Measurements from ENCODE around the gene IP6K3.

IP6K3 gene

GRCh38 chr6:33693186-33694105 lies 53.3 kb downstream of the IP6K3 start:
- DNase-seq = peak in 1 of 56 donors; percentile 9

DNA sequence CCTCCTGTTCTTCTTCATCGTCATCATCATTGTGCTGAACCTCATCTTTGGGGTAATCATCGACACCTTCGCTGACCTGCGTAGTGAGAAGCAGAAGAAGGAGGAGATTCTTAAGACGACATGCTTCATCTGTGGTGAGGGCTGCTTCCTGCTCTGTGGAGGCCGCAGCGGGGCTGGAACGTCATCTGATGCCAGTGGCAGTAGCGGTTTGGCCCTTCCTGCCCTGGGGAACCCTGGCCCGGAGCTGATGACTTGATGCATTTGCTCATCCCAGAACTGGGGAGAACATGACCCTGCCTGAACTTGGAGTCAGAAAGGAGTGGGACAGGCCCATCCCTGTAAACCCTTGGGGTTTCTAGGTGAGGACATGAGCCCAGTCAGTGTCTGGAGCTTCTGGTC lies 53.9 kb downstream of the IP6K3 start:
- no peak for DNase-seq

- DNase-seq = no peak
Observed at GRCh38 chr6:33692078-33692759, 54.5 kb downstream of the IP6K3 start.

DNA sequence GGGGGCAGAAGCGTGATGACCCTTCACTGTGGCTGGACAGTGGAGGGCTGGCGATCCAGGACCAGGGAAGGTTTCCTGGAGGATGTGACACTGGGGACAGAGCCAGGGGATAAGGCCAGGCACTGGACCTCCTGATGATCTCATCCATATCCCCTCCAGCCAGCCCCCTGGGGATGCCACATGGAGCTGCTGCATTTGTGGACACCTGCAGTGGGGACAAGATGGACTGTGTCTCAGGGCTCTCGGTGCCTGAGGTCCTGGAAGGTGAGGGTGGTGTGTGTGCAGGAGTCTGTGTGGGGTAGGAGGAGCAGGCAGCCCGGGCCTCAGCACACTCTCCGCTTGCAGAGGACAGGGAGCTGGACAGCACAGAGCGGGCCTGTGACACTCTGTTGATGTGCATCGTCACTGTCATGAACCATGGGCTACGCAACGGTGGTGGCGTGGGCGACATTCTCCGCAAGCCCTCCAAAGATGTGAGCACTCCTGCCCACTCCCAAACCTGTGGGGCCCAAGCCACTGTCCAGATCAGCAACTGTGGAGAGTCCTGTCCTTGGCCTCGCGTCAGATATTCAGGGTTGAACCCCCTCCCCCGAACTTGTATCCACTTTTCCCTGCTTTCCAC lies 55.1 kb downstream of the IP6K3 start:
- no peak for DNase-seq

- DNase-seq = no peak
Observed at GRCh38 chr6:33690766-33691165, 55.9 kb downstream of the IP6K3 start.

GRCh38 chr6:33689879-33690278 lies 56.8 kb downstream of the IP6K3 start:
- no peak for DNase-seq

- peak in 2 of 56 donors; percentile 11 to 18 for DNase-seq
Observed at GRCh38 chr6:33689148-33689494, 57.6 kb downstream of the IP6K3 start.

DNA sequence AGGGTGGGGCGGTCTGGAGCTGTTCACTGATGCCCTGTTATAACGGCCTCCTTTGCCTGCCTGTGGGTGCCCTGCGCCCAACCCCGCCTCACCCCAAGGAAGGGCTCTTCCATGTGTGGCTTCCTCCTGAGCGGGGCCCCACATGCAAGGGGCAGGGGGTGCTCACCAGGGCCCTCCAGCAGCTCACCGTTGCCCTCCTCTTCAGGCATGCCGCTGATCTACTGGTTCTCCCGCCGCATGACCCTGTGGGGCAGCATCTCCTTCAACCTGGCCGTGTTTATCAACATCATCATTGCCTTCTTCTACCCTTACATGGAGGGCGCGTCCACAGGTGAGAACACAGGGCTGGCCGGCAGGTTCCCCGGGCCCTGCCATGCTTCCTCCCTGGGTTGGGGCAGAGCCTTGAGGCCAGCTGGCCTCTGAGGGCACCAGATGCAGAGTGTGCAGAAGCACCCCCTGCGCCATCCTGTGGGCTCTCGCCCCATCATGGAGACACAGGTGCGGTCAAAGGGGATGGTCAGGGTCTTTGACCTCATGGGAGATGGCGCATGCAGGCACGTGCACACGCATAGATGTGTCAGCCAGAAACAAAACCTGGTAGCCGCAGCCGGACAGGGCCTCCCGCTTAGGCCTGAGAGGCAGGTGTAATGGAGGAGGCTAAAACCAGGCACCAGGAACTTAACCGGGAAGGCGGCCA lies 58.1 kb downstream of the IP6K3 start:
- no peak for DNase-seq

DNA sequence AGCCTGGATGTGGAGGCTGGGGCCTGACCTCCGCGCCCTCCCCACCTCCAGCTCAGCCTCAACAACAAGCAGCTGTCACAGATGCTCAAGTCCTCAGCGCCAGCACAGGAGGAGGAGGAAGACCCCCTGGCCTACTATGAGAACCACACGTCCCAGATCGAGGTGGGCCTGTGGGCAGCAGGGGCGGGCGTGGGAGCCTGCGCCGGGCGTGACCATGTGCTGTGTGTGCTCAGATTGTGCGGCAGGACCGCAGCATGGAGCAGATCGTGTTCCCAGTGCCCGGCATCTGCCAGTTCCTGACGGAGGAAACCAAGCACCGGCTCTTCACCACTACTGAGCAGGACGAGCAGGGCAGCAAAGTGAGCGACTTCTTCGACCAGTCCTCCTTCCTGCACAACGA lies 58.7 kb downstream of the IP6K3 start:
- no peak for DNase-seq

- DNase-seq = no peak
Observed at GRCh38 chr6:33686981-33687975, 59.4 kb downstream of the IP6K3 start.

DNA sequence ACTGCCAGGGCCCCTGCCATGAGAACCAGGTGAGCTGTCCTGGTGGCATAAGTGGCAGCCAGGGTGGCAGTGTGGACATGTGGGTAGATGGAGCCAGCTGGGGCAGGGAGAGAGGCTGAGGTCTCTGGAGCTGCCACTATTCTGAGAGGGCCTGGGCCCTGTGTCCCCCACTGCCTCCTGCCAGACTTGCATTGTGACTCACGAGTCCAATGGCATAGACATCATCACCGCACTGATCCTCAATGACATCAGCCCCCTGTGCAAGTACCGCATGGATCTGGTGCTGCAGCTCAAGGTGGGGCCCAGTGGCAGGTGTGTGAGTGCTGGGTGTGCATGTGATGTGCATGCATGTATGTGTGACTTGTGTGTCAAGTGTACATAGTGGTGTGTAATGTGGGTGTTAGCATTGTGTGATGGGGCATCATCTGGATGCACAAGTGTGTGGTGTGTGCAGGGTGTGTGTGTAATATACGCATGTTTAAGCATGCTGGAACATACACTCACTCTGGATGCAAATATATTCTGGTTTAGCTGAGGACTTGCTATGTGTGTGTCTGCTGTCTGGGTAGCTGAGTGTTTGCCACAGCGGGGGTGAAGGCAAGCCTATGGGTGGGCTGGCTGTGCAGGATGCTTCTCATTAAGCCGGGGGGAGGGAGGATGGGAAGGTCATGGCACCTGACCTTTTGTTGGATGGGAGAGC lies 60.3 kb downstream of the IP6K3 start:
- no peak for DNase-seq

GRCh38 chr6:33685411-33686224 lies 61.1 kb downstream of the IP6K3 start:
- DNase-seq = no peak

DNA sequence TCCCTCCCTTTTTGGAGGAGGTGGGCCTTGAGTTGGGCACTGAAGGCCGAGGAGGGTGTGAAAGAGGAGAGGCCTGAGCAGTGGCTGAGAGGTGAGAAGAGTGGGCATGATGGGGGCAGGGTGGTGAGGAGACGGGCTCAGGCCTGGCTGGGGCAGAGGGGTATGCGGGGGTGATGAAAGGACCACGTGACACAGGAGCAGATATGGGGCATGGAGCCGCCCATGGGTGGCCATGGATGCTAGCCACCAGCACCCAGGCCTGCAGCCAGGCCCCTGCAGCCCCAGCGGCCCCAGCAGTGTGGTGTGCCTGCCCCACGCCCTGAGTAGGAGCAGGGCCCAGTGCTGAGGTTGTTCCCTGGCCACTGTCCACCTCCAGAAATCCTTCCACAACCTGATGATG lies 61.7 kb downstream of the IP6K3 start:
- no peak for DNase-seq

- no peak for DNase-seq
Observed at GRCh38 chr6:33684428-33684896, 62.2 kb downstream of the IP6K3 start.

GRCh38 chr6:33683576-33684427 lies 62.9 kb downstream of the IP6K3 start:
- no peak for DNase-seq

- peak in 50 of 56 donors; percentile 14 to 83 (median 54) for DNase-seq
Observed at GRCh38 chr6:33683051-33683571, 63.6 kb downstream of the IP6K3 start.

DNA sequence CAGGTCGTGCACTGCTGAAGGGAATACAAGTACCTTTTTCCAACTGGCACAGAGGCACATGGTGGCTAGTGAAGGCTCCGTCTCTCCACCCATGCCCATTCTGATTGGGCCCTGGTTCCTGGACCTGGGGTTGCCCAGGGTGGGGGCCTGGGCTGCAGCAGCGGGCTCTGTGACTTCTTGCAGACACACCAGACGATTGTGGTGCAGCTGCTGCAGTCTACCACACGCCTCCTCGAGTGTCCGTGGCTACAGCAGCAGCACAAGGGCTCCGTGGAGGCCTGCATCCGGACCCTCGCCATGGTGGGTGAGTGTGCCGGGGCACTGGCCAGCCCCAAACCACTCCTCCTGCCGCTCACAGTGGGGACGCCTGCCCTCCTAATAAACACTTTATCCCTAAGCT lies 64.4 kb downstream of the IP6K3 start:
- DNase-seq = no peak

All from amygdala (tissue), 56 donors.